Erythroblast (primary cell): ENCODE measurements around the gene PCDH9.

ENCODE experiments used
- GATA1 ChIP-seq: IDR thresholded peaks from 2 replicates; pipeline ENCODE4 v1.6.1; 2011; ENCODE audit warnings: low read depth, mild to moderate bottlenecking, control low read depth, low read length, moderate library complexity
- POLR2A ChIP-seq: IDR thresholded peaks from 2 replicates; pipeline ENCODE4 v1.6.1; 2011; ENCODE audit warnings: mild to moderate bottlenecking, low read length

DNA sequence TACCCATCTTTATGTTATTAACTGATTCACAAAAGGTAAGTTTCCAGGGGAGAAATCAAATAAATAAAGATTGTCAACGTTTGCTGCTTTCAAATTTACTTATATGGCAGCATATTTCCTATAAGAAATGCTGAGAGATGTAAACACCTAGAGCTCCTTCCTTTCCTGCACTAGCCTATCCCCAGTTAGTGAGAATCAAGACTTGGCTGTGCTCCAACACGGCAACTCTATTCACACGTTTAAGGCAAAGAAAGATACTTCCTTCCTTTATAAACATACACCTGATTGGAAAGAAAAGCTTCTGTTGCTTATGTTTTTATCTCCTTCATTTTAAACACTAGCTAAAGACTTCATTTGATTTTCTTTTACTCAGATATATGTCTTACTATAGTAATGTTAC lies 107.0 kb downstream of the PCDH9 start:
- no peak for TF ChIP-seq POLR2A
- TF ChIP-seq GATA1 = no peak
